GM18907 (cell line): ENCODE data around the gene PSMD11.

Experiments
- ATAC-seq: cut with Tn5 transposase; IDR thresholded peaks from one replicate; pipeline ENCODE4 v1.9.1; 2021; ENCODE audit warnings: mild to moderate bottlenecking, moderate library complexity; ENCODE audit not compliant: unreplicated experiment

PSMD11 gene

GRCh38 chr17:32464374-32464773, 20.1 kb downstream of the PSMD11 start:
- no peak for ATAC-seq

GRCh38 chr17:32467949-32468348, 23.6 kb downstream of the PSMD11 start:
- ATAC-seq: no peak

- ATAC-seq: no peak
Measured at GRCh38 chr17:32470405-32471167, 26.3 kb downstream of the PSMD11 start.

GRCh38 chr17:32471652-32472051, 27.3 kb downstream of the PSMD11 start:
- ATAC-seq: no peak

- ATAC-seq: no peak
Measured at GRCh38 chr17:32475258-32475657, 30.9 kb downstream of the PSMD11 start.

DNA sequence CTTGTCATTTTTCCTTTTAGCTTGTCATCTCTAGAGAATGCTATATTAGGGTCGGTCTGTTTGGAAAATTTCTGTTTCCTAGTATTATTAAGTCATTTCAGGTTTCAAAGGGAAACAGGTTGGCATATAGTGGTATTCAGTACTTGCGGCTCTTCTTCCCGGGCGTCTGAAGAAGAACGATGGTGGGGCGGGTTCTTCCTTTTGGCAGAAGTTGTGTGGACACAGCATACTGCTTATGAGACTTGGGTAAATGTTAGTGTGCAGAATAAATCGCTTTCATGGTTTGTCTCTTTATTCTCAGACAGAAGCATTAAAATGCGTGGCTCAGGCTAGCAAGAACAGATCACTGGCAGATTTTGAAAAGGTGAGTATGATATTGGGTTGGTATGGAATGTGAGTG, 32.9 kb downstream of the PSMD11 start:
- ATAC-seq: no peak

DNA sequence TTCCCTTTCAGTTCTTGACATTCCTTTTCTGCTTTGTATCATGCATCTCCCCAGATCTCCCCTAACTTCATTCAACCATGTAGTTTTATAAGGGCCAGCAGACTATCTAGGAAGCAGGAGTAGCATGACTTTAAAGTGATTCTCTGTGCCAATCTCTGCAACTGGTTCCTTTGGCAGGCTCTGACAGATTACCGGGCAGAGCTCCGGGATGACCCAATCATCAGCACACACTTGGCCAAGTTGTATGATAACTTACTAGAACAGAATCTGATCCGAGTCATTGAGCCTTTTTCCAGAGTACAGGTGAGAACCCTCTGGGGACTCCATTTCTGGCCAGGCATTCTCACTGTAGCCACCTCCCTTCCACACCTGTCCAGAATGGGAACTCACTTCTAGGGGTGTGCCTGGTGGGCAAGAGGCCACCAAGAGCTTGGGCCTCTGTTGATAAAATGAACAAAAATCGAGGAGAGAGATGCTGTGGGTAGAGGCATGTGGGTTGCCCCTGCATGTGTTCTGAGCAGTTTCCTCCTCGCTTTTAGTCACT, 34.8 kb downstream of the PSMD11 start:
- ATAC-seq: no peak

DNA sequence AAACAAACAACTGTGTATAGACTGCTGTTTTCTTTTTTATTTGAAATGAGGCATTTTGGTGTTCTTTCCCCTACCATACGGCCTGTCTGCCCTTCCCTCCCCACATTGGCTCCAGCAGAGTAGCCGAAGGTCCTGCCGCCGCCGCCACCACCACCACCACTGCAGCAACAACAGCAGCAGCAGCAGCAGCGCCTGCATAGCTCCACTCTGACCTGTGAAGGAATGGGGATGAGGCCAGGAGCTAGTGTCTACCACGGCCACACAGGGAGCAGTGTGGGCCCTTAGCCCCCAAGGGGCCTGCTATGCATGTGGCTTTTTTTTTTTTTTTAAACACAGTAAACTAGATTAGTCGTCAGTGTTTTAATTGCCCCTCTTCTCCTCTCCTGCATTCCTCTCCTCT, 36.9 kb downstream of the PSMD11 start:
- no peak for ATAC-seq

DNA sequence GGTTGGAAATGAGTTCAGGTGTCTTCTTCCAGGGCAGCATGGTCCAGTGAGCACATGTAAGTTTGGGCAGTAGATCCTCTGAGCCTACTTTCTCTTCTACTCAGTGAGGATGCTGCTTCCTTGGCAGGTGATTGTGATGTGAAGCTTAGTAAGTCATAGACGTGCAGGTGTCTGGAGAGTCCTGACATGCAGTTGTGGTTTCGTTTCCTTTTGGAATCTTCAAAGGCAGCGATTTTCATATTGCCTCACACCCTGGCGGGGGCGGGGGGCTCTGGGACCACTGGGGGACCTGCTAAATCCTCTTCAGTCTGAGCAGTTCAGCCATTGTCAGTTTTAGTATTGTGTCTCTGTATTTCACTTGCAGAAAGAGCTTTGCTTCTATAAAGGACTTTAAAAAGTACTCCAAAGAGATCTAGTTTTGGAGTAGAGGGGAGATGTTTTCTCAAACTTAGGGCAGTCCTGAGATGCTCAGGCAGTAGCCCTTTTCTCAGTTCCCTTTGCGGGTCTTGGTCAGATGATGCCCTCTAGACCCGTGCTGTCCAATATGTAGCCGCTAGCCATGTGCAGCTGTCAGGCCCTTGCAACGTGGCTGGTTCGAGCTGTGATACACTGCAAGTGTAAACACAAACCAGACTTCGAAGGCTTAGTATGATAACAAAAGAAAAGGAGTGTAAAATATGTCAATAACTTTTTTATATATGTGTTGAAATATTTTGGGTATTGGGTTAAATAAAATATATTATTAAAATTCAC, 38.4 kb downstream of the PSMD11 start:
- ATAC-seq: no peak

DNA sequence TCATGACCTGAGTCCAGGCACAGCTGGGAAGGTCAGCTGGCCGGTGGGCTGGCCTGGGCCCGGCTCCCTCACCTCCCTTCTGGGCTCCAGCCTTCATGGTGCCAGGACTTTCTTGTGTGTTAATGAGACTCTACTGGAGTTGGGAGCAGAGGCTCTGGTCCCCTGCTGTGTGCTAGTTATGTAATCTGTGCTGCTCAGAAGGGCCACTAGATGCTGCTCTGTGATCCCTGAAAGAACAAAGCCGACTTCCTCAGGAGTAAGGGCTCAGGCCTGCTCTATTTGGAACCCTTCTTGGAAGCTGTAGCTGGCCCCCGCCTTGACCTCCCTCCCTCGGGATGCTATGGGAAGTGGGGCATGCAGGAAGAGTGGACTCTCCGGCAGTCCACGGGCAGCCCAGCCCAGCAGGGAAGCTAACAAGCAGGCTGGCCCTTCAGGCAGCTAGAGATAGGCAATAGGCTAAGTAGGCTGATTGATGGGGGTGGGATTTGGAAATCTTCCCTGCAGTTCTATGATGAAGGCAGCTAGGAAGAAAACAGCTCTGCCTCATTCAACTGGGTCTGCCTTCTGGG, 39.2 kb downstream of the PSMD11 start:
- ATAC-seq: no peak

GRCh38 chr17:32484041-32484461, 39.7 kb downstream of the PSMD11 start:
- ATAC-seq: no peak

DNA sequence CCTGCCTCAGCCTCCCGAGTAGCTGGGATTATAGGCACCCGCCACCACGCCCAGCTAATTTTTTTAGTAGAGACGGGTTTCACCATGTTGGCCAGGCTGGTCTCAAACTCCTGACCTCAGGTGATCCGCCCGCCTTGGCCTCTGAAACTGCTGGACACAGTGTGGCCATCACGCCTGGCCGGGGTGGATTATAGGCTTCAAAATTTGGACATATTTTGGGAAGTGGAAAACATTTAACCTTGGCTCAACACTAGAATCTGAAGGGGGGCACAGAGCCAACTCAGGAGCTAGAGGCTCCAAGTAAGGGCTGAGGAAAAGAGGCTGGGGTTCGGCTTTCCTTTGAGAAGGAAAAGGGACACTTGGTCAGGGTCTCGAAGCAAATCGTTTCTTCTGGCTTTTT, 40.3 kb downstream of the PSMD11 start:
- ATAC-seq: no peak

- ATAC-seq: no peak
Measured at GRCh38 chr17:32485261-32486110, 41.2 kb downstream of the PSMD11 start.

GRCh38 chr17:32486111-32486700, 41.9 kb downstream of the PSMD11 start:
- peak; percentile 54 for ATAC-seq

GRCh38 chr17:32486701-32487472, 42.6 kb downstream of the PSMD11 start, which contains the start of gene CDK5R1:
CDK5R1 (plus strand) TSS chr17:32486993; CDS start chr17:32487621, 628 bp downstream.
- peak; percentile 50 for ATAC-seq

DNA sequence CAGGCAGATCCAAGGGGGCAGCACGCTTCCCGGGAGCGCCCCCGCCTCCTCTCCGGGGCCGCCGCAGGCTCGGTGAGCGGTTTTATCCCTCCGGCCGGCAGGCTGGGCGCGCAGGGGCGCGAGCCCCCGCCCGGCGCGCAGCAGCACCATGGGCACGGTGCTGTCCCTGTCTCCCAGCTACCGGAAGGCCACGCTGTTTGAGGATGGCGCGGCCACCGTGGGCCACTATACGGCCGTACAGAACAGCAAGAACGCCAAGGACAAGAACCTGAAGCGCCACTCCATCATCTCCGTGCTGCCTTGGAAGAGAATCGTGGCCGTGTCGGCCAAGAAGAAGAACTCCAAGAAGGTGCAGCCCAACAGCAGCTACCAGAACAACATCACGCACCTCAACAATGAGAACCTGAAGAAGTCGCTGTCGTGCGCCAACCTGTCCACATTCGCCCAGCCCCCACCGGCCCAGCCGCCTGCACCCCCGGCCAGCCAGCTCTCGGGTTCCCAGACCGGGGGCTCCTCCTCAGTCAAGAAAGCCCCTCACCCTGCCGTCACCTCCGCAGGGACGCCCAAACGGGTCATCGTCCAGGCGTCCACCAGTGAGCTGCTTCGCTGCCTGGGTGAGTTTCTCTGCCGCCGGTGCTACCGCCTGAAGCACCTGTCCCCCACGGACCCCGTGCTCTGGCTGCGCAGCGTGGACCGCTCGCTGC, 43.3 kb downstream of the PSMD11 start:
- no peak for ATAC-seq

- ATAC-seq: no peak
Measured at GRCh38 chr17:32488177-32488542, 43.9 kb downstream of the PSMD11 start.

GRCh38 chr17:32488604-32489180, 44.4 kb downstream of the PSMD11 start:
- ATAC-seq: no peak
